MM.1S (cell line): ENCODE measurements around the gene ANKMY1.

ENCODE experiments used
- DNase-seq: peaks from one replicate; pipeline ENCODE4 v3.0.0-alpha.2; 2015
- H2AFZ ChIP-seq: fragments of 300-600 bp; sonication (generic); 2 replicates; pipeline ENCODE4 v1.6.0; 2016; ENCODE audit warnings: antibody characterized with exemption, low read length
- H3F3A ChIP-seq: fragments of 300-600 bp; sonication (generic); 2 replicates; pipeline ENCODE4 v1.6.1; 2016; ENCODE audit warnings: mild to moderate bottlenecking, antibody characterized with exemption, low read length, moderate library complexity, mixed read lengths; ENCODE audit not compliant: insufficient read depth
- H3K27ac ChIP-seq: fragments of 300-600 bp; sonication (generic); 2 replicates; pipeline ENCODE4 v1.5.1; 2016; ENCODE audit warnings: mild to moderate bottlenecking, low read length
- H3K27me3 ChIP-seq: fragments of 300-600 bp; sonication (generic); replicated peaks from 2 replicates; pipeline ENCODE4 v1.6.0; 2016; ENCODE audit warnings: low read length; ENCODE audit not compliant: insufficient read depth
- H3K36me3 ChIP-seq: fragments of 300-600 bp; sonication (generic); replicated peaks from 2 replicates; pipeline ENCODE4 v1.6.1; 2016; ENCODE audit warnings: mild to moderate bottlenecking, low read length, mixed read lengths; ENCODE audit not compliant: insufficient read depth
- H3K4me1 ChIP-seq: fragments of 300-600 bp; sonication (generic); 2 replicates; pipeline ENCODE4 v1.6.1; 2016; ENCODE audit warnings: low read length, mixed read lengths
- H3K4me2 ChIP-seq: fragments of 300-600 bp; sonication (generic); 2 replicates; pipeline ENCODE4 v1.6.0; 2016; ENCODE audit warnings: low read depth, low read length
- H3K4me3 ChIP-seq: fragments of 300-600 bp; sonication (generic); 2 replicates; pipeline ENCODE4 v1.5.1; 2016; ENCODE audit warnings: low read length, mixed read lengths
- H3K79me2 ChIP-seq: fragments of 300-600 bp; sonication (generic); 2 replicates; pipeline ENCODE4 v1.6.1; 2016; ENCODE audit warnings: mixed run types, low read length, mixed read lengths
- H3K9ac ChIP-seq: fragments of 300-600 bp; sonication (generic); 2 replicates; pipeline ENCODE4 v1.6.1; 2016; ENCODE audit warnings: low read length, mixed read lengths
- H3K9me2 ChIP-seq: fragments of 300-600 bp; sonication (generic); replicated peaks from 2 replicates; pipeline ENCODE4 v1.6.1; 2016; ENCODE audit warnings: mild to moderate bottlenecking, low read length, mixed read lengths; ENCODE audit not compliant: insufficient read depth
- H3K9me3 ChIP-seq: fragments of 300-600 bp; sonication (generic); replicated peaks from 2 replicates; pipeline ENCODE4 v1.6.1; 2016; ENCODE audit warnings: mild to moderate bottlenecking, low read length, mixed read lengths; ENCODE audit not compliant: insufficient read depth
- H4K20me1 ChIP-seq: fragments of 300-600 bp; sonication (generic); 2 replicates; pipeline ENCODE4 v1.6.1; 2016; ENCODE audit warnings: mild to moderate bottlenecking, low read length, moderate library complexity, mixed read lengths; ENCODE audit not compliant: insufficient read depth
- CTCF ChIP-seq: fragments of 300-600 bp; sonication (generic); IDR thresholded peaks from 2 replicates; pipeline ENCODE4 v1.5.1; 2016; ENCODE audit warnings: antibody characterized with exemption, low read length, mixed read lengths
- EZH2 ChIP-seq: fragments of 300-600 bp; sonication (generic); optimal IDR thresholded peaks from 2 replicates; pipeline ENCODE3; 2017; ENCODE audit warnings: low read depth, mild to moderate bottlenecking, antibody characterized with exemption, low read length, mixed read lengths
- EZH2phosphoT487 ChIP-seq: fragments of 300-600 bp; sonication (generic); IDR thresholded peaks from 2 replicates; pipeline ENCODE4 v1.6.1; 2018; ENCODE audit warnings: antibody characterized with exemption, low read length

Gene ANKMY1

GRCh38 chr2:240557808-240558207 lies at the start of gene ANKMY1:
ANKMY1 (minus strand) TSS chr2:240557988; CDS start chr2:240557335, 653 bp downstream.
- Histone ChIP-seq H3K9me2 (no peaks in the 10 kb centered on the region), H3K4me3 (no peak within 1 kb of the TSS), H3F3A (peaks cover 14% of the 10 kb centered on the region), H3K4me1 (peaks cover 16% of the 10 kb centered on the region), H3K27me3 (no peaks in the 10 kb centered on the region), H3K4me2 (no peak within 1 kb of the TSS), H3K79me2 (peaks cover 77% of the 10 kb centered on the region), H3K36me3 (no peaks in the 10 kb centered on the region; the same call in 1 of the 2 replicates), H3K9me3 (no peaks in the 10 kb centered on the region), H3K27ac (no peak within 1 kb of the TSS), H2AFZ (no peak within 1 kb of the TSS), H3K9ac (no peak within 1 kb of the TSS), H4K20me1 (no peaks in the 10 kb centered on the region)
- no peak for DNase-seq
- no peak for TF ChIP-seq CTCF
- TF ChIP-seq EZH2 = no peak
- no peak for TF ChIP-seq EZH2phosphoT487

- Histone ChIP-seq H3K9me2 (no peaks in the 10 kb centered on the region), H3K4me3 (no peak overlapping the region), H3K79me2 (no peaks in the 10 kb centered on the region), H4K20me1 (no peaks in the 10 kb centered on the region), H3K9ac (no peak overlapping the region), H3F3A (no peaks in the 10 kb centered on the region), H3K4me2 (no peak overlapping the region), H2AFZ (no peak overlapping the region), H3K36me3 (no peaks in the 10 kb centered on the region), H3K9me3 (no peaks in the 10 kb centered on the region), H3K27ac (no peak overlapping the region), H3K4me1 (no peaks in the 10 kb centered on the region), H3K27me3 (no peaks in the 10 kb centered on the region)
- no peak for TF ChIP-seq EZH2phosphoT487
- no peak for TF ChIP-seq CTCF
- TF ChIP-seq EZH2 = no peak
- no peak for DNase-seq
Observed at GRCh38 chr2:240605867-240606743, 48.3 kb upstream of the ANKMY1 start.

GRCh38 chr2:240604939-240605716 lies 47.3 kb upstream of the ANKMY1 start:
- no peak overlapping the region for H3K27ac ChIP-seq
- no peak overlapping the region for H2AFZ ChIP-seq
- no peaks in the 10 kb centered on the region for H3K4me1 ChIP-seq
- H3K9me2 ChIP-seq = no peaks in the 10 kb centered on the region
- H3K79me2 ChIP-seq = no peaks in the 10 kb centered on the region
- no peak overlapping the region for H3K4me2 ChIP-seq
- H3K36me3 ChIP-seq = no peaks in the 10 kb centered on the region
- H3K9me3 ChIP-seq = no peaks in the 10 kb centered on the region
- DNase-seq = no peak
- H3K4me3 ChIP-seq = no peak overlapping the region
- no peaks in the 10 kb centered on the region for H3K27me3 ChIP-seq
- TF ChIP-seq CTCF (no peak), EZH2phosphoT487 (no peak), EZH2 (no peak)
- H3K9ac ChIP-seq = no peak overlapping the region
- H3F3A ChIP-seq = no peaks in the 10 kb centered on the region
- no peaks in the 10 kb centered on the region for H4K20me1 ChIP-seq
